ENCODE data around the gene MTX2. TPM values are rescaled to one million over a fixed set of nuclear protein-coding genes. Genes with fewer than 3 reads are reported as not detected.

MTX2 gene
- total RNA-seq, 1 donor from 2014 or later, result 39.3 TPM

DNA sequence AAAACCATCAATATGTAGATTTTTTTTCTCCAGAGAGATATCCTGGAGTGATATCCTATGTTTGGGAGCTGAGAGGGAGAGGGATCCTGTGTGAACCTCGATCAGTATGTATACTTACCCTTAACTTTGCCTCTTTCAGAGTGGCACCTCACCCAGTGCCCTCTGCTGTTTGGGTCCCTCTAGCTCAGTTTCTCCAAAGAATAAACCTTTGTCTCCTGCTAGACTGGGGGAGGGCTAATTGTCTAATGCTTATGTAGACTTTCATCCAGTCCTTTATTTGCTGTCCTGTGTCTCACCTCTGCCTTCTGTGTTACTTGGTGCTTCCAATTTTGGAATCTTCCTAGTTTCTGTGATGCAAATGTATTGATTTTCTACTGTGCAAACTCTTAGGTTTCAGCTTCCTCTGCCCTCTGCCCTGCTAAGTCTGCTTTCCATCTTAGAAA, 48.4 kb downstream of the MTX2 start:
- Histone ChIP-seq H3K4me3 (no peak overlapping the region), H3K27me3 (no peaks in the 10 kb centered on the region), H3K9me3 (no peaks in the 10 kb centered on the region), H3K36me3 (no peaks in the 10 kb centered on the region), H3K4me1 (no peaks in the 10 kb centered on the region), H3K27ac (no peak overlapping the region)
- intact Hi-C loops (cut with DNase I), result no loop called here
- no peak for TF ChIP-seq POLR2A (IDR thresholded peaks at IDR 0.05)
- no peak for TF ChIP-seq POLR2AphosphoS5 (IDR thresholded peaks at IDR 0.05; ENCODE audit: insufficient read depth in 1 of 2, low read depth in 1 of 2)
- TF ChIP-seq, protein P1, sequence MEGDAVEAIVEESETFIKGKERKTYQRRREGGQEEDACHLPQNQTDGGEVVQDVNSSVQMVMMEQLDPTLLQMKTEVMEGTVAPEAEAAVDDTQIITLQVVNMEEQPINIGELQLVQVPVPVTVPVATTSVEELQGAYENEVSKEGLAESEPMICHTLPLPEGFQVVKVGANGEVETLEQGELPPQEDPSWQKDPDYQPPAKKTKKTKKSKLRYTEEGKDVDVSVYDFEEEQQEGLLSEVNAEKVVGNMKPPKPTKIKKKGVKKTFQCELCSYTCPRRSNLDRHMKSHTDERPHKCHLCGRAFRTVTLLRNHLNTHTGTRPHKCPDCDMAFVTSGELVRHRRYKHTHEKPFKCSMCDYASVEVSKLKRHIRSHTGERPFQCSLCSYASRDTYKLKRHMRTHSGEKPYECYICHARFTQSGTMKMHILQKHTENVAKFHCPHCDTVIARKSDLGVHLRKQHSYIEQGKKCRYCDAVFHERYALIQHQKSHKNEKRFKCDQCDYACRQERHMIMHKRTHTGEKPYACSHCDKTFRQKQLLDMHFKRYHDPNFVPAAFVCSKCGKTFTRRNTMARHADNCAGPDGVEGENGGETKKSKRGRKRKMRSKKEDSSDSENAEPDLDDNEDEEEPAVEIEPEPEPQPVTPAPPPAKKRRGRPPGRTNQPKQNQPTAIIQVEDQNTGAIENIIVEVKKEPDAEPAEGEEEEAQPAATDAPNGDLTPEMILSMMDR (IDR thresholded peaks at IDR 0.05), result no peak
- DNase-seq (ENCODE audit: extremely low spot score in 2 of 2), result no peak

DNA sequence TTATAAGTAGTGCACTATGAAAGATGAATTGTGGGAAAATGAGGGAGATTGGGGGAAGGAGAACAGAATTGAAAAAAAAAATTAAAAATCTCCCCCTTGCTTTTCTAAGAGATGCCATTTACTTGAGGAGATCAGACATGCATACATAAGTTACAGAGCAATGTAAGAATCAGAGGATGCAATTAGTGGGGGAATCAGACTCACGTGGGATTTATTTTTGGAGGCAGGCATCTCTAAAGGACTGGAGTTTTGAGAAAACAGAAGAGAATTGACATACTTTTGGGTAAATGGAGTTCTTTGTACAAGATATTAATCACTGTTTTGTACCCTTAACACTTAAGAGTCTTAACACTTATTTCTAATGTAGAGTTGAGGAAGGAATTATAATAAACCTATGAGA, 52.7 kb downstream of the MTX2 start:
- no peak overlapping the region for H3K4me3 ChIP-seq
- intact Hi-C loops (cut with DNase I), result no loop called here
- H3K9me3 ChIP-seq, result no peaks in the 10 kb centered on the region
- TF ChIP-seq POLR2AphosphoS5 (IDR thresholded peaks at IDR 0.05; ENCODE audit: insufficient read depth in 1 of 2, low read depth in 1 of 2), result no peak
- TF ChIP-seq POLR2A (IDR thresholded peaks at IDR 0.05), result no peak
- TF ChIP-seq, protein P1 (IDR thresholded peaks at IDR 0.05), result no peak
- no peak overlapping the region for H3K27ac ChIP-seq
- H3K36me3 ChIP-seq, result no peaks in the 10 kb centered on the region
- no peak for DNase-seq (ENCODE audit: extremely low spot score in 2 of 2)
- no peaks in the 10 kb centered on the region for H3K27me3 ChIP-seq
- no peaks in the 10 kb centered on the region for H3K4me1 ChIP-seq

DNA sequence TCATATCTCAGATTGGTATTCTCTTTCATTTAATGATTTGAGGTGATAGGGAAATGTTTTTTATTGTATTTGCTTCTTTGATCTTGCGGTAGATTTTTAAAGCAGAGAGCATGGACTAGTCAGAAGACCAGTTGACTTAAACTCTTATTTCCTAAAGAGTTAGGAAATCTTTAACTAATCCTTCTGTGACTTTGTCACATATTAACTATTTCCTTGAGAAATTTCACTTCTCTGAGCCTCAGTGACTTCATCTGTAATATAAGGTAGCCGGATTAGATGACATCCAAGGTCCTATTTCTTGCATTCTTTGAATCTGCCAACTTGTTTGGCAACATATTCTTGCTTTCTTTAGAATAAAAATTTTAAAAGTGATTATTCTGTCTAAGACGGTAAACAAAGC, 55.6 kb downstream of the MTX2 start:
- Histone ChIP-seq H3K27ac (no peak overlapping the region), H3K4me1 (no peaks in the 10 kb centered on the region)

DNA sequence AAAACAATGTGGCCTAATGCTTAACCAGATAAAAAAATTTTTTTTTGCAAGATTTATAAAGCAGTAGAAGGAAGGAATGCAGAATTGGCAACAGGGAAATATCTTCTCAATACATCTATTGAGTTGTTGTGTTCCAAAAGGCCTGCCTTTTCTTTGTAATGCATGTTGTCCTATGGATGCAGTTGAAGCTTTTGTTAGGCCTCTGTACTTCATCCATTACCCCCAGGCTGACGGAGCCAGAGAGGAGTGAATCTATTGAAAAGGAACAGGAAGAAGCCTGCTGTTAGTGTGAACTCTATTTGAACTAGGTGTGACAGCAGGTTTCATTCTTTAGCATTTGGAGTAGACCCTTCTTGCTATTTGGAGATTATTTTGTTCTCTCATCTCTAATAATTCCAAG, 56.5 kb downstream of the MTX2 start:
- intact Hi-C loops (cut with DNase I), result no loop called here
- no peaks in the 10 kb centered on the region for H3K4me1 ChIP-seq
- DNase-seq (ENCODE audit: extremely low spot score in 2 of 2), result no peak
- H3K36me3 ChIP-seq, result peaks cover 0 to 6% of the 10 kb centered on the region in 2 donors
- H3K27me3 ChIP-seq, result no peaks in the 10 kb centered on the region
- H3K9me3 ChIP-seq, result no peaks in the 10 kb centered on the region
- TF ChIP-seq, protein P1 (IDR thresholded peaks at IDR 0.05), result no peak
- no peak for TF ChIP-seq POLR2A (IDR thresholded peaks at IDR 0.05)
- TF ChIP-seq POLR2AphosphoS5 (IDR thresholded peaks at IDR 0.05; ENCODE audit: insufficient read depth in 1 of 2, low read depth in 1 of 2), result no peak
- no peak overlapping the region for H3K4me3 ChIP-seq
- H3K27ac ChIP-seq, result no peak overlapping the region

More for the DNA sequence above, 55.6 kb downstream of the MTX2 start:
- Histone ChIP-seq H3K4me3 (no peak overlapping the region), H3K36me3 (peaks cover 0 to 6% of the 10 kb centered on the region in 2 donors), H3K9me3 (no peaks in the 10 kb centered on the region), H3K27me3 (no peaks in the 10 kb centered on the region)
- TF ChIP-seq, protein P1 (IDR thresholded peaks at IDR 0.05), result no peak
- no peak for TF ChIP-seq POLR2AphosphoS5 (IDR thresholded peaks at IDR 0.05; ENCODE audit: insufficient read depth in 1 of 2, low read depth in 1 of 2)
- TF ChIP-seq POLR2A (IDR thresholded peaks at IDR 0.05), result no peak
- DNase-seq (ENCODE audit: extremely low spot score in 2 of 2), result no peak
- intact Hi-C loops (cut with DNase I), result no loop called here

DNA sequence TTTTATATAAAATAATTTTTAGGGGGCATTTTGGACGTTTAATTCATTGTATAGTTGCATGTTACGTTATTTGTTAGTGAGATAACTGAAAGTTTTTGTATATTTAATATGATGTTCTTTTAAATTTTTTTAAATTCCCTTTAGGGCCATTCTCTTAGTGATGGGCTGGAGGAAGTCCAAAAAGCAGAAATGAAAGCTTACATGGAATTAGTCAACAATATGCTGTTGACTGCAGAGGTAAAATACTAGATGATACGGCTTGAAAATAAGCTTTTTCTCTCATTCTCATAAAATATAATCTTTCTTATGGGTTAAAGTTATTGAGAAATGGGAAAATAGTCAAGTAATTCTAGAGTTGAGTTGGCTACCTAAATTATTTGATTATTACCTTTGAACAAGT, 58.9 kb downstream of the MTX2 start:
- H3K27me3 ChIP-seq, result no peaks in the 10 kb centered on the region
- H3K4me1 ChIP-seq, result no peaks in the 10 kb centered on the region
- H3K36me3 ChIP-seq, result peaks cover 0 to 13% of the 10 kb centered on the region in 2 donors
- no peak overlapping the region for H3K4me3 ChIP-seq
- no peaks in the 10 kb centered on the region for H3K9me3 ChIP-seq
- intact Hi-C loops (cut with DNase I), result no loop called here
- TF ChIP-seq POLR2AphosphoS5 (IDR thresholded peaks at IDR 0.05; ENCODE audit: insufficient read depth in 1 of 2, low read depth in 1 of 2) (no peak), POLR2A (IDR thresholded peaks at IDR 0.05) (no peak)
- TF ChIP-seq, protein P1 (IDR thresholded peaks at IDR 0.05), result no peak
- DNase-seq (ENCODE audit: extremely low spot score in 2 of 2), result no peak
- H3K27ac ChIP-seq, result no peak overlapping the region

All from vagina (tissue), 2 donors.